Activated B cell treated with CpG ODN at 0.5 μM for 24 hours (primary cell): ENCODE results near the gene DLGAP3. TPM values are rescaled to one million over a fixed set of nuclear protein-coding genes. Genes with fewer than 3 reads are reported as not detected.

Experiments used
- ATAC-seq: fragments of 200-7000 bp; cut with Tn5 transposase; one replicate; pipeline ENCODE4 v1.10.0; 2021; ENCODE audit warnings: low read depth, mild to moderate bottlenecking, moderate library complexity
- CTCF ChIA-PET: fragments of 350-600 bp; sonication (Branson Sonifier 250); formaldehyde crosslinking; loops from one replicate; lab custom pipeline; 2021; ENCODE audit warnings: antibody characterized with exemption; lab: Charles Lee
- POLR2A ChIA-PET: fragments of 350-600 bp; sonication (Branson Sonifier 250); formaldehyde crosslinking; loops from one replicate; lab custom pipeline; 2021; ENCODE audit warnings: antibody characterized with exemption; lab: Charles Lee
- DNase-seq: peaks from one replicate; pipeline ENCODE4 v3.0.0; 2022
- H3K27ac Mint-ChIP-seq: one replicate; pipeline ENCODE4 v1.8.0; 2020; ENCODE audit warnings: mixed read lengths
- H3K27me3 Mint-ChIP-seq: one replicate; pipeline ENCODE4 v1.8.0; 2021; ENCODE audit warnings: mixed read lengths
- H3K36me3 Mint-ChIP-seq: one replicate; pipeline ENCODE4 v1.8.0; 2021; ENCODE audit warnings: low read depth, mixed read lengths
- H3K4me1 Mint-ChIP-seq: one replicate; pipeline ENCODE4 v1.8.0; 2021; ENCODE audit warnings: mixed read lengths
- H3K4me3 Mint-ChIP-seq: one replicate; pipeline ENCODE4 v1.8.0; 2020; ENCODE audit warnings: mild to moderate bottlenecking, mixed read lengths
- H3K9me3 Mint-ChIP-seq: one replicate; pipeline ENCODE4 v1.8.0; 2020; ENCODE audit warnings: mixed read lengths
- intact Hi-C: fragments of 100-400 bp; cut with micrococcal nuclease; formaldehyde crosslinking; loops from one replicate; pipeline ENCODE4 v1.15.1; 2024
- total RNA-seq: library from RNA; stranded (reverse); gene quantifications from 2 replicates; pipeline ENCODE4 v1.2.3, GENCODE V29; 2022
- TF ChIP-seq, protein P1 (sequence below): fragments of 200-600 bp; IDR thresholded peaks from one replicate; pipeline ENCODE4 v1.8.0; 2022; ENCODE audit warnings: antibody characterized with exemption, mild to moderate bottlenecking

Gene DLGAP3
- total RNA-seq, 1 donor from 2014 or later: 6.0 TPM

DNA sequence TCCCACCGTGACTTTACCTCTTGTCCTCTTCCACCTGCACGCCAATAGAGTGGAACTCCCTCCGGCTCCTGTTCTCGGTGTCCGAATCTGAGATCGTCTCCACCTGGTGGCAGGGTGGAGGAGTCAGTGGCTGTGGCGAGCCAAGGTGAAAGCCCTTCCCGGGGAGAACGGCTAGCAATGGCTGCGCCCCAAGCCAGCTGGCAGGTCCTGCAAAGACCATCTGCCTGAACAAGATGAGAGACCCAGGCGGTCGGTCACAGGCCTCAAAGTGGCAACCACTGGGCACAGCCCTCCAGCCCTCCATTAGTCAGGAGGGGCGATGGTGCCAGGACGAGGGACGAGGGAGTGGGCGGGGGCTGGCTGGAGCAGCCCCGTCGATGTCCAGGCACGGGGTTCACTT, 44.5 kb downstream of the DLGAP3 start:
- Mint-ChIP-seq H3K27ac (no peak overlapping the region), H3K36me3 (peaks cover 2% of the 10 kb centered on the region), H3K9me3 (no peaks in the 10 kb centered on the region), H3K4me1 (peaks cover 5% of the 10 kb centered on the region), H3K4me3 (peak overlapping the region; percentile 70), H3K27me3 (peaks cover 31% of the 10 kb centered on the region)
- DNase-seq: no peak
- ChIA-PET POLR2A (interaction anchor here (0.6 to 2.0 kb wide), 6 partner anchors 18 to 848 kb away, joined by 3 to 9 read pairs (median 6); partner anchors contain the start of genes SMIM12, TMEM35B and ZMYM1), CTCF (no interaction called here)
- intact Hi-C loops: no loop called here
- TF ChIP-seq, protein P1, sequence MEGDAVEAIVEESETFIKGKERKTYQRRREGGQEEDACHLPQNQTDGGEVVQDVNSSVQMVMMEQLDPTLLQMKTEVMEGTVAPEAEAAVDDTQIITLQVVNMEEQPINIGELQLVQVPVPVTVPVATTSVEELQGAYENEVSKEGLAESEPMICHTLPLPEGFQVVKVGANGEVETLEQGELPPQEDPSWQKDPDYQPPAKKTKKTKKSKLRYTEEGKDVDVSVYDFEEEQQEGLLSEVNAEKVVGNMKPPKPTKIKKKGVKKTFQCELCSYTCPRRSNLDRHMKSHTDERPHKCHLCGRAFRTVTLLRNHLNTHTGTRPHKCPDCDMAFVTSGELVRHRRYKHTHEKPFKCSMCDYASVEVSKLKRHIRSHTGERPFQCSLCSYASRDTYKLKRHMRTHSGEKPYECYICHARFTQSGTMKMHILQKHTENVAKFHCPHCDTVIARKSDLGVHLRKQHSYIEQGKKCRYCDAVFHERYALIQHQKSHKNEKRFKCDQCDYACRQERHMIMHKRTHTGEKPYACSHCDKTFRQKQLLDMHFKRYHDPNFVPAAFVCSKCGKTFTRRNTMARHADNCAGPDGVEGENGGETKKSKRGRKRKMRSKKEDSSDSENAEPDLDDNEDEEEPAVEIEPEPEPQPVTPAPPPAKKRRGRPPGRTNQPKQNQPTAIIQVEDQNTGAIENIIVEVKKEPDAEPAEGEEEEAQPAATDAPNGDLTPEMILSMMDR: no peak
- ATAC-seq: no peak

DNA sequence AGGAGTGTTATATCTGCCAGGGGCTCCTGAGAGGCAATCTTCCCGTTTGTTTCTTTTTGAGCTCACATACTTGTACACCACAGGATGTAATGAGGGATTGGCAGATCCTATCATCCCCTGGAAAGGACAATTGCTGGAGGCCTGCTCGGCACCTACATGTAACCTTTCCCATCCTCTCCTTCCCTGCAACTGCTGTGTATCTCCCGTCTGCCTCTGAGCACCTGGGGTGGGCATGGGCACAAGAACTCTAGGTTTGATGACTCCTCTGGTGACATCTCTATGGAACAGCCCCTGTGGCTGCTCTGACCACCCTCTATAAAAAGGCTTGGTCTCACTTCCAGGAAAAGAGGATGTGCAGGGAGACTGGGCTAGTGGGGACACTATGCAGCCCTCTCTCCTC, 44.9 kb downstream of the DLGAP3 start:
- ChIA-PET POLR2A (interaction anchor here (1.5 to 2.0 kb wide), 4 partner anchors 18 to 194 kb away, joined by 6 to 9 read pairs (median 7); partner anchors contain the start of genes SMIM12, TMEM35B and ZMYM1), CTCF (no interaction called here)
- H3K36me3 Mint-ChIP-seq: peaks cover 2% of the 10 kb centered on the region
- H3K4me1 Mint-ChIP-seq: peaks cover 5% of the 10 kb centered on the region
- no peak for DNase-seq
- H3K27me3 Mint-ChIP-seq: peaks cover 30% of the 10 kb centered on the region
- TF ChIP-seq, protein P1: no peak
- H3K27ac Mint-ChIP-seq: no peak overlapping the region
- H3K4me3 Mint-ChIP-seq: peak overlapping the region; percentile 70
- no peaks in the 10 kb centered on the region for H3K9me3 Mint-ChIP-seq
- intact Hi-C loops: no loop called here
- ATAC-seq: no peak

DNA sequence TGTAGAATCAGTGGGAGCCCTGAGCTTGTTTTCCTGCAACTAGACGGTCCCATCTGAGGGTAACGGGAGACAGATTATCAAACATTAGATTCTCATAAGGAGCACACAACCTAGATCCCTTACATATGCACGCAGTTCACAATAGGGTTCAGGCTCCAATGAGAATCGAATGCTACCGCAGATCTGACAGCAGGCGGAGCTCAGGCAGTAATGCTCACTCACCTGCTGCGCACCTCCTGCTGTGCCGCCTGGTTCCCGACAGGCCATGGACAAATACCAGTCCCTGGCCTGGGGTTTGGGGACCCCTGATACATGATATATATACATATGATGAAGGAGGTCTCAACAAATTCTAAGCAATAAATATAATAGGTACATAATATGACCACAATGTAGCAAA, 50.2 kb downstream of the DLGAP3 start:
- TF ChIP-seq, protein P1: no peak
- intact Hi-C loops: no loop called here
- Mint-ChIP-seq H3K27me3 (peaks cover 5% of the 10 kb centered on the region), H3K4me3 (no peak overlapping the region), H3K27ac (no peak overlapping the region), H3K9me3 (no peaks in the 10 kb centered on the region), H3K4me1 (no peaks in the 10 kb centered on the region), H3K36me3 (peaks cover 4% of the 10 kb centered on the region)
- DNase-seq (no peak), ATAC-seq (no peak)
- ChIA-PET CTCF (no interaction called here), POLR2A (no interaction called here)

DNA sequence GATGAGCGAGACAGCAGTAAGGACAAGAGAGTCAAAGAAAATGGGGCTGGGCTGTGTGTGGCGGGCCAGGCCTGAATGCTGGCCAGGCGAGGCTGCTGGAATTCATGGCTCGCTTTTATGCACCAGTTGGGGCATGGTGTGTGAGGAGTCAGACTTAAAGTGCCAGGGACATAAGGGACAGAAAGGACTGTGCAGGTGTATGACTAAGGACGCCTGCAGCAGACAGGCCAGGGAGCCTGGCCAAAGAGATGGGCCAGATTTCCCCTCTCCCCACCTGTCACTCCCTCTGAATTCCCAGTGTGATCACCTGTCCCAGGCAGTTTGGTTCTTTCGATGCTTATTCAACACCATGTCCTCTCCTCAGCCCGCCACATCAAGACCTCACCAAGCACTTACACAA, 53.0 kb downstream of the DLGAP3 start:
- Mint-ChIP-seq H3K27me3 (peaks cover 7% of the 10 kb centered on the region), H3K27ac (no peak overlapping the region), H3K4me1 (no peaks in the 10 kb centered on the region), H3K36me3 (peaks cover 2% of the 10 kb centered on the region), H3K9me3 (no peaks in the 10 kb centered on the region), H3K4me3 (no peak overlapping the region)
- ChIA-PET POLR2A (no interaction called here), CTCF (no interaction called here)
- ATAC-seq (no peak), DNase-seq (no peak)
- TF ChIP-seq, protein P1: no peak
- intact Hi-C loops: no loop called here

DNA sequence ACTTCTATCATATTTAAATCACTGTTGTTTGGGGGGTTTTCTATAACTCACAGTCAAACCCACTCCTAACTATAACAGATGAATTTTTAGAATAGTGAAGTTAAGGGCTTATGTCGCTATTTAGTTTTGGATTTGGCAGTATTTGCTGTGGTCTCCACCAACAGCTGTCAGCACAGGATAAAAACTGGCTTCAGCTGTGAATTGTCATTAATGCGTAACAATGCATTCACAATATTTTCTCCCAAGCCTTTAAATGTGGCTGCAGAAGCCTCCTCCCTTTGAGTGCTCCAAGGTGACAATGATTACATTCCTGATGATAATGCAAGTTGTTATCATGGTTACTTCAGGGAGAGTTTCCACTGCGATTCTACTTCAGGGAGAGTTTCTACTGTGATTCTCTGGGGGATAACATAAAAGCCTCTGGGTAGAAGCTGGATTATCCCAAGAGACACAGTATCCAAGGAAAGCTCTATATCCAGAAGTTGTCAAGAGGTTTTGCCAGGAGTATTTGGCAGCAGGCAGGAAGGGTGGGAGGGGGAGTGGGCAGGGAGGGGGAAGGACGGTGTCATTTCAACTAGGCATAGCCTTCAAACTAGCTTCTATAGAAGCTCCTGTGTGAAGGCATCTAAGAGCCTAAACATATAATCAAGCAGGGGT, 55.0 kb downstream of the DLGAP3 start:
- POLR2A ChIA-PET: no interaction called here
- TF ChIP-seq, protein P1: no peak
- Mint-ChIP-seq H3K27ac (no peak overlapping the region), H3K36me3 (peaks cover 2% of the 10 kb centered on the region), H3K4me3 (no peak overlapping the region), H3K4me1 (no peaks in the 10 kb centered on the region), H3K27me3 (peaks cover 7% of the 10 kb centered on the region), H3K9me3 (no peaks in the 10 kb centered on the region)
- ATAC-seq (no peak), DNase-seq (no peak)
- intact Hi-C loops: no loop called here
- CTCF ChIA-PET: interaction anchor here (1.0 kb wide), 1 partner anchor 22 kb away, joined by 3 read pairs; no protein-coding TSS in a partner anchor
